ENCODE results near the gene MTFP1.
A peak's percentile ranks its signal among the peaks of the same experiment; 100 is the strongest.

The MTFP1 gene

DNA sequence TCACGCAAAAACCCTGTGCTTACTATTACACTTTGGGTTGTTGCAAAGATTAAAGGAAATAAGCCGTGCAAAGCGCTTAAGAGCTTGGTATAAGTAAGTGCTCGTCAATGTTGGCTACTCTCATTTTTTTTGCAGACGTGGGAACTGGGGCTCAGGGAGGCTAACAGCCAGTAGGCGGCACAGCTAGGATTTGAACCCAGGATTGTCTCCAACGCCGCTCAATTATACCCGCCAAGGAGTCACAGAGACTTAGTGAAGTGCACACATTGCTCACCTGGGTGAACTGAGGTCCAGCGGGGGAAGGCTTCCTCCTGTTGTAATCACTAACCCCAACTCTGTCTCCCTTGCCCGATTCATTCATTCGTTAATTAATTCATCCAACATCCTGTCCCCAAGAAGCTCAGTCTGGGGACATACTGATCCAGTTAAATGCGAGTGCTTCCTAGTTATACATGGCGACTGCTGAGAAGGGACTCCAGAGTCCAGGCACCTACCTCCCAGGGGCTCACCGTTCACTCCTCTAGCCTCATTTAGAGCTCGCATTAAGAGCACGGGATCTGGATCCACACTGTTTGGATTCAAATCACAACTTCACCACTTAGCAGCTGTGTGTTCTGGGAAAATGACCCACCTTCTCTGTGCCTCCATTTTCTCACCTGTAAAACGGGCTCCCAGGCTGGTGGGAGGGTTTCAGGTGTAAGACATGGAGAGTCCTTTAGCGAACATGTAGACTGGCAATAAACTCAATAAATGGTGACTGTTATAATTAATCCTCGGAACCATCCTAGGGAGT lies 838 bp upstream of the MTFP1 start:
- POLR2A ChIA-PET: interaction anchor here (1.2 kb wide), 1 partner anchor 11 kb away, joined by 3 read pairs; no protein-coding TSS in a partner anchor
- DNase-seq (ENCODE audit: extremely low spot score): no peak

DNA sequence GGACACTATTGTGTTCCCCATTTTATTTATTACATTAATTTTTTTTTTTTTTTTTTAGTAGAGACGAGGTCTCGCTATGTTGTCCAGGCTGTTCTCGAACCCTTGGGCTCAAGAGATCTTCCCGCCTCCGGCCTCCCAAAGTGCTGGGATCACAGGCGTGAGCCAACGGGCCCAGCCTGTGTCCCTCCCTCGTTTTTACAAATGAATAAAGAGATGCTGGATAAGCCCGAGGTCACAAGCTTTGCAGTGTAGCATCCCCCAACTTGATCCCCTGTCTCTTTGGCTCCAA lies 297 bp upstream of the MTFP1 start:
- DNase-seq (ENCODE audit: extremely low spot score): no peak
- CTCF ChIA-PET: interaction anchor here (1.5 to 14.9 kb wide), 7 partner anchors 10 to 162 kb away, joined by 4 to 111 read pairs (median 21); partner anchors contain the start of gene SEC14L2
- TF ChIP-seq, protein P1, sequence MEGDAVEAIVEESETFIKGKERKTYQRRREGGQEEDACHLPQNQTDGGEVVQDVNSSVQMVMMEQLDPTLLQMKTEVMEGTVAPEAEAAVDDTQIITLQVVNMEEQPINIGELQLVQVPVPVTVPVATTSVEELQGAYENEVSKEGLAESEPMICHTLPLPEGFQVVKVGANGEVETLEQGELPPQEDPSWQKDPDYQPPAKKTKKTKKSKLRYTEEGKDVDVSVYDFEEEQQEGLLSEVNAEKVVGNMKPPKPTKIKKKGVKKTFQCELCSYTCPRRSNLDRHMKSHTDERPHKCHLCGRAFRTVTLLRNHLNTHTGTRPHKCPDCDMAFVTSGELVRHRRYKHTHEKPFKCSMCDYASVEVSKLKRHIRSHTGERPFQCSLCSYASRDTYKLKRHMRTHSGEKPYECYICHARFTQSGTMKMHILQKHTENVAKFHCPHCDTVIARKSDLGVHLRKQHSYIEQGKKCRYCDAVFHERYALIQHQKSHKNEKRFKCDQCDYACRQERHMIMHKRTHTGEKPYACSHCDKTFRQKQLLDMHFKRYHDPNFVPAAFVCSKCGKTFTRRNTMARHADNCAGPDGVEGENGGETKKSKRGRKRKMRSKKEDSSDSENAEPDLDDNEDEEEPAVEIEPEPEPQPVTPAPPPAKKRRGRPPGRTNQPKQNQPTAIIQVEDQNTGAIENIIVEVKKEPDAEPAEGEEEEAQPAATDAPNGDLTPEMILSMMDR (IDR thresholded peaks at IDR 0.05; ENCODE audit: control extremely low read depth, extremely low read depth, low read depth, missing control alignments): no peak
- POLR2A ChIA-PET: no interaction called here

More for the DNA sequence above, 838 bp upstream of the MTFP1 start:
- TF ChIP-seq, protein P1 (IDR thresholded peaks at IDR 0.05; ENCODE audit: control extremely low read depth, extremely low read depth, low read depth, missing control alignments): no peak
- CTCF ChIA-PET: interaction anchor here (1.1 to 14.9 kb wide), 11 partner anchors 11 to 162 kb away, joined by 3 to 111 read pairs (median 11); partner anchors contain the start of gene SEC14L2

GRCh38 chr22:30426388-30427353 lies 1.1 kb downstream of the MTFP1 start:
- ChIA-PET CTCF (interaction anchor here (0.8 to 14.9 kb wide), 12 partner anchors 9 to 208 kb away, joined by 3 to 111 read pairs (median 5); partner anchors contain the start of gene SEC14L2), POLR2A (interaction anchor here (0.7 kb wide), 1 partner anchor 15 kb away, joined by 3 read pairs; no protein-coding TSS in a partner anchor)
- TF ChIP-seq, protein P1 (IDR thresholded peaks at IDR 0.05; ENCODE audit: control extremely low read depth, extremely low read depth, low read depth, missing control alignments): peak; percentile 79
- peak; percentile 72 for DNase-seq (ENCODE audit: extremely low spot score)

DNA sequence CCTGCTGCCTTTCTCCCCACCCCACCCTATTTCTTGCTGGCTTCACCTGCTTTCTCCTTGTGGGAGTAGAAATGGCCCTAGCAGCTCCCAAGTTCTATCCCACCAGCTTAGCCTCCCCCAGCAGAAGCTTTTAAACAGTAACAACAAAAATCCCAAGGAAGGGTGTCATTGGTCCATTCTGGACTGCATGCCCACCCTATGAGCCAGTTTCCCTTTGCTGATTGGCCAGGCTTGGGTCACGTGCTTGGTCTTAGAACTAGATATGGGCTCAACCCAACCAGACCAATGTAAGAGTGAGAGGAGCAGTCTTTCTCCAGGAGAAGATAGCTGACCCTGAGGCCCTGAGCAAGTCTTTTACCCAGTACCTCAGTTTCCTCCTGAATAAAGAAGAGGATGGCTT lies 2.3 kb downstream of the MTFP1 start:
- TF ChIP-seq, protein P1 (IDR thresholded peaks at IDR 0.05; ENCODE audit: control extremely low read depth, extremely low read depth, low read depth, missing control alignments): no peak
- POLR2A ChIA-PET: interaction anchor here (0.5 kb wide), 1 partner anchor 24 kb away, joined by 3 read pairs; no protein-coding TSS in a partner anchor
- CTCF ChIA-PET: interaction anchor here (1.0 to 14.9 kb wide), 4 partner anchors 8 to 140 kb away, joined by 3 to 111 read pairs (median 32); partner anchors contain the start of gene SEC14L2
- no peak for DNase-seq (ENCODE audit: extremely low spot score)

DNA sequence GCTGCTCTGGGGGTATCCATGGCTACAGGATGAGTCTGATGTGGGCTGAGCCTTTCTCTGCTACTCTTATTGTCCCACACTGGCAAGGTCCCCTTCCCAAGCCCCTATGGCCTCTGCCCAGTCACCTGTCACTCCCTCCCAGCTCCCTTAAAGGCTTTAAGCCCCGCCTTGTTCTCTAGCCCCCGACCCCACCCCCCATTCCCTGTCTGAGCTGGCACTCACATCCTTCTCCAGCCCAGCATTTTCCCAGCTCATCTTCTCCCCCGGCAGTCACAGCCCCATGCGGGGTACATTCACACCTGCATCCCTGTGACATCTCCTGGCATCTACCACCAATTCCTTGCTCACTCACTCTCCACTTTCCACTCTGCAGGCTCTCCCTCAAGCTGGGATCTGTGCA lies 4.3 kb downstream of the MTFP1 start:
- DNase-seq (ENCODE audit: extremely low spot score): no peak
- ChIA-PET POLR2A (no interaction called here), CTCF (interaction anchor here (0.7 to 14.9 kb wide), 4 partner anchors 9 to 167 kb away, joined by 3 to 111 read pairs (median 4); no protein-coding TSS in a partner anchor)
- TF ChIP-seq, protein P1 (IDR thresholded peaks at IDR 0.05; ENCODE audit: control extremely low read depth, extremely low read depth, low read depth, missing control alignments): no peak

DNA sequence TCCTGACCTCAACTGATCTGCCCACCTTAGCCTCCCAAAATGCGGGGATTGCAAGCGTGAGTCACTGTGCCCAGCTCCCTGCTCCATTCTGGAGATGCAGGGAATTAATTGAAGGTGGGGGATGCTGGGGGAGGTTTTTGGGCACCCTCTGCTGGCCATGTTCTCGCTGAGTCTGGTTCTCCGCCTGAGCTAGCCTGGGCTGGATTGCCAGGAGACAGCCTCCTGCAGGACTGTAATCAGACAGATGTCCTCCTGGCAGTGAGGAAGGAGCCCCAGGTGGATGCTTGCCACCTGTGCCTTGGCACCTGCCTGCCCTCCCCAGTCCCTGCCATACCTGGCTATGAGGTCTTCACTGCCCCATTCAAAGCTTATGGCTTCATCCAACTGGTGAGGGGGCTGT lies 5.4 kb downstream of the MTFP1 start:
- TF ChIP-seq, protein P1 (IDR thresholded peaks at IDR 0.05; ENCODE audit: control extremely low read depth, extremely low read depth, low read depth, missing control alignments): no peak
- no peak for DNase-seq (ENCODE audit: extremely low spot score)
- POLR2A ChIA-PET: no interaction called here
- CTCF ChIA-PET: interaction anchor here (1.0 to 14.9 kb wide), 6 partner anchors 8 to 323 kb away, joined by 3 to 111 read pairs (median 4); no protein-coding TSS in a partner anchor

Data from GM10248 (cell line).